GM21528 (cell line): ENCODE results near the gene MRAP.

Source experiments
- ATAC-seq: cut with Tn5 transposase; IDR thresholded peaks from one replicate; pipeline ENCODE4 v1.9.1; 2021; ENCODE audit warnings: mild to moderate bottlenecking, moderate library complexity; ENCODE audit not compliant: unreplicated experiment, low FRiP score

MRAP gene

GRCh38 chr21:32340863-32341848 lies 42.5 kb downstream of the MRAP start:
- ATAC-seq: no peak

- no peak for ATAC-seq
Observed at GRCh38 chr21:32346951-32347350, 48.3 kb downstream of the MRAP start.

- ATAC-seq: no peak
Observed at GRCh38 chr21:32347351-32347750, 48.7 kb downstream of the MRAP start.

- no peak for ATAC-seq
Observed at GRCh38 chr21:32347977-32348376, 49.3 kb downstream of the MRAP start.

GRCh38 chr21:32348604-32349332 lies 50.1 kb downstream of the MRAP start:
- no peak for ATAC-seq

- no peak for ATAC-seq
Observed at GRCh38 chr21:32349333-32349944, 50.8 kb downstream of the MRAP start.

GRCh38 chr21:32350211-32350980 lies 51.7 kb downstream of the MRAP start:
- no peak for ATAC-seq

- no peak for ATAC-seq
Observed at GRCh38 chr21:32350981-32351380, 52.3 kb downstream of the MRAP start.

- ATAC-seq: no peak
Observed at GRCh38 chr21:32351428-32351827, 52.8 kb downstream of the MRAP start.

- ATAC-seq: no peak
Observed at GRCh38 chr21:32352526-32352925, 53.9 kb downstream of the MRAP start.

- ATAC-seq: no peak
Observed at GRCh38 chr21:32353002-32353711, 54.5 kb downstream of the MRAP start.

GRCh38 chr21:32356874-32357395 lies 58.3 kb downstream of the MRAP start:
- no peak for ATAC-seq

GRCh38 chr21:32359719-32360260 lies 61.1 kb downstream of the MRAP start:
- no peak for ATAC-seq

GRCh38 chr21:32360401-32360975 lies 61.8 kb downstream of the MRAP start:
- no peak for ATAC-seq
